ENCODE data around the gene MED20.

- TF ChIP-seq CTCF (IDR thresholded peaks at IDR 0.05 in 8 of 11, conservative IDR thresholded peaks at IDR 0.05 in 3 of 11) = no peak
- TF ChIP-seq POLR2AphosphoS5 (IDR thresholded peaks at IDR 0.05) = no peak
These were observed 1.2 kb upstream of the MED20 start for GRCh38 chr6:41922154-41922553.
